Measurements from ENCODE around the gene ATP8A1.

The ATP8A1 gene

DNA sequence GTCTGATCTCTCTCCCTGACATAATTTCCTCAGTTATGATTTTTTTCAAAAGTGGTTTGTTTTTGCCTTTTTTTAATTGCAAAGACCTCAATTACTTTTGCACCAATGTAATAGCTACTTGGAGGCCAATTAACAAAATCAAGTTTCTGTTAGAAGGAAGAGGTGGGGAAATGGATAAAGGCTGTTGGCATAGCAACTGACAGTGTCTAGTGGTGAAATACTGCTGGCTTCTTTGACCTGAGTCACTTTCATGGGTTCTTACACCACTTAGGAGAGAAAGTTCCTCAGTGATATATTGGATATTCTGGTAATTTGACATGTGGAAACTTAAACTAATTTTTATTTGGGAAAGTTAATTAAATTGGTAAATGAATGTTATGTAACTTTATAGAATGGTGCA is 26.5 kb upstream of the ATP8A1 start:
- TF ChIP-seq, protein P1, sequence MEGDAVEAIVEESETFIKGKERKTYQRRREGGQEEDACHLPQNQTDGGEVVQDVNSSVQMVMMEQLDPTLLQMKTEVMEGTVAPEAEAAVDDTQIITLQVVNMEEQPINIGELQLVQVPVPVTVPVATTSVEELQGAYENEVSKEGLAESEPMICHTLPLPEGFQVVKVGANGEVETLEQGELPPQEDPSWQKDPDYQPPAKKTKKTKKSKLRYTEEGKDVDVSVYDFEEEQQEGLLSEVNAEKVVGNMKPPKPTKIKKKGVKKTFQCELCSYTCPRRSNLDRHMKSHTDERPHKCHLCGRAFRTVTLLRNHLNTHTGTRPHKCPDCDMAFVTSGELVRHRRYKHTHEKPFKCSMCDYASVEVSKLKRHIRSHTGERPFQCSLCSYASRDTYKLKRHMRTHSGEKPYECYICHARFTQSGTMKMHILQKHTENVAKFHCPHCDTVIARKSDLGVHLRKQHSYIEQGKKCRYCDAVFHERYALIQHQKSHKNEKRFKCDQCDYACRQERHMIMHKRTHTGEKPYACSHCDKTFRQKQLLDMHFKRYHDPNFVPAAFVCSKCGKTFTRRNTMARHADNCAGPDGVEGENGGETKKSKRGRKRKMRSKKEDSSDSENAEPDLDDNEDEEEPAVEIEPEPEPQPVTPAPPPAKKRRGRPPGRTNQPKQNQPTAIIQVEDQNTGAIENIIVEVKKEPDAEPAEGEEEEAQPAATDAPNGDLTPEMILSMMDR (IDR thresholded peaks at IDR 0.05; ENCODE audit: insufficient read depth, low read length, poor library complexity, severe bottlenecking), result no peak
- Histone ChIP-seq H3K4me3 (replicated peaks; ENCODE audit: low read depth, low read length) (no peak overlapping the region), H3K27me3 (replicated peaks; ENCODE audit: control insufficient read depth, insufficient read depth, low read length) (no peaks in the 10 kb centered on the region), H3K36me3 (ENCODE audit: control insufficient read depth, insufficient read depth, low read length) (no peaks in the 10 kb centered on the region)
- DNase-seq (ENCODE audit: extremely low read depth, insufficient read length), result no peak

DNA sequence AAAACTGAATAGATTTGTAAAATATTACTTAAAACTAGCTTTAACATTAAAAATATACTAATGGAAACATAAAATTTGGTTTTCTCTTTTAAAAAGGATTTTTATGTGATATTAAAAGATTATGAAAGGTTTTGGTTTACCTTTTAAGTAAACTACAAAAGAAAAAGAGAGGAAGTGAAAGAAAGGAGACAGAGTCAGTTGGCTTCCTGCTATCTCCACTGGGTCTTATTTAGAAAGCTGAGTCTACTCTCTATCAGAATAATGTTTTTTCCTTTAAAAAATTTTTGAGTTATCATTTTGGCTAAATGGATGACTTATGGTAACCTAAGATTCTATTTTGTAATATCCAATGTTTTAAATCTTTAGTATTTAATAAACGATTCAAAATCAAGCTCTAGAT is 21.6 kb upstream of the ATP8A1 start:
- TF ChIP-seq, protein P1 (IDR thresholded peaks at IDR 0.05; ENCODE audit: insufficient read depth, low read length, poor library complexity, severe bottlenecking), result no peak
- Histone ChIP-seq H3K4me3 (replicated peaks; ENCODE audit: low read depth, low read length) (no peak overlapping the region), H3K27me3 (replicated peaks; ENCODE audit: control insufficient read depth, insufficient read depth, low read length) (no peaks in the 10 kb centered on the region), H3K36me3 (ENCODE audit: control insufficient read depth, insufficient read depth, low read length) (no peaks in the 10 kb centered on the region)
- no peak for DNase-seq (ENCODE audit: extremely low read depth, insufficient read length)

DNA sequence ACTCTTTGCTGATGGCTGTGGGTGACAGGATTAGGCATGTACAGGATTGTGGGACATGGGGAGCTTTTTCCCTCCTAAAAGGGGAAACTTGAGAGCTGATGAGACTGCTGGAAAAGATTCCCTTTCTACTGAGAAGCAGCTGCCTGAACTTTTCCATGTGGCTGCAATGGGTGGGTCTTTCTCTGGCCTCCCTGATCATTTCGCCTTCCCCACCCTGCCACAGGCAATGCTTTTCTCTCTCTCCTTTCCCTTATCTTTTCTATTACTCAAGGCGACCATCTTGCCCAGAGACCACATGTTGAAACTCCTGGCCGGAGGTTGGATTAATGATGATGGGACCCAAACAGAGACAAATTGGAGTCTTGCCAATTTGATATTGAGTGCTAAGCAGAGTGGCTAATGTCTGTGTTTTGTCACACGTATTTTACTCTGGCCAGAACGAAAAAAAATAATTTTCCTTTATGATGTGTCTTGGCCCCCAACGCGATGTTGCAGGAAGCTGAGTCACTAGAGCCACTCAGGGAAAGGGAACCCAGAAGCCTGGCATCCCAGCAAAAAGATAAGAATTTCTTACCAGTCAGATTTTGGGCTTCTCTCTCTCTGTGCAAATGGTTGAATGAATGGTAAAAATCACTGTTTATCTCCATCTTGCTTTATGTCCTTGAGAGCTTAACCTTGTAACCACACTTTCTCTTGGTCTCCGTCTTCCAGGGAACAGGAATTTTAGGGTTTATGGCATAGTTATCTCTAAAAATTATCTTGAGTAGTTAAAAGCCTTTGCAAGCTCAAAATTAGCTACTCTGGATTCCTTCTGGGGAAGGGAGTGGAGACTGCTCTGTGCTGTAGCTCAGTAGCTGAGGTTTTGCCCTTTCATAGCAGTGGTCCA is 19.4 kb upstream of the ATP8A1 start:
- no peaks in the 10 kb centered on the region for H3K27me3 ChIP-seq (replicated peaks; ENCODE audit: control insufficient read depth, insufficient read depth, low read length)
- no peak overlapping the region for H3K4me3 ChIP-seq (replicated peaks; ENCODE audit: low read depth, low read length)
- DNase-seq (ENCODE audit: extremely low read depth, insufficient read length), result no peak
- TF ChIP-seq, protein P1 (IDR thresholded peaks at IDR 0.05; ENCODE audit: insufficient read depth, low read length, poor library complexity, severe bottlenecking), result no peak
- H3K36me3 ChIP-seq (ENCODE audit: control insufficient read depth, insufficient read depth, low read length), result no peaks in the 10 kb centered on the region

DNA sequence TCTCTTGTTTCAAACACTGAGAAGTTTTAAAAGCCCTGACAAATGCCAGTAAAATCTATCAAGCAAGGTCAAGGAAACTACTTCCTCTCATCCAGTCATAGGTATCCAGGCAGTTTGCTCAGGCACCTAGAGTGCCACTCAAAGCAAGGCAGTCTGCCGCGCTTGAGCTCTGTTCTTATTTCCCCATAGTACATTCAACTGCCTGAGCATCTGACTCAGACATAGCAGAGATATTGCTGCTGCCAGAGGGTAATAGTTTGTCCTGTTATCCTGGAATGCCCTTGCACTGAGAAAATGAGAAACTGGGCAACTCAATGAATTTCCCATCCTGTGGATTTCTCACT is 16.1 kb upstream of the ATP8A1 start:
- Histone ChIP-seq H3K36me3 (ENCODE audit: control insufficient read depth, insufficient read depth, low read length) (no peaks in the 10 kb centered on the region), H3K4me3 (replicated peaks; ENCODE audit: low read depth, low read length) (no peak overlapping the region), H3K27me3 (replicated peaks; ENCODE audit: control insufficient read depth, insufficient read depth, low read length) (no peaks in the 10 kb centered on the region)
- no peak for DNase-seq (ENCODE audit: extremely low read depth, insufficient read length)
- TF ChIP-seq, protein P1 (IDR thresholded peaks at IDR 0.05; ENCODE audit: insufficient read depth, low read length, poor library complexity, severe bottlenecking), result no peak

DNA sequence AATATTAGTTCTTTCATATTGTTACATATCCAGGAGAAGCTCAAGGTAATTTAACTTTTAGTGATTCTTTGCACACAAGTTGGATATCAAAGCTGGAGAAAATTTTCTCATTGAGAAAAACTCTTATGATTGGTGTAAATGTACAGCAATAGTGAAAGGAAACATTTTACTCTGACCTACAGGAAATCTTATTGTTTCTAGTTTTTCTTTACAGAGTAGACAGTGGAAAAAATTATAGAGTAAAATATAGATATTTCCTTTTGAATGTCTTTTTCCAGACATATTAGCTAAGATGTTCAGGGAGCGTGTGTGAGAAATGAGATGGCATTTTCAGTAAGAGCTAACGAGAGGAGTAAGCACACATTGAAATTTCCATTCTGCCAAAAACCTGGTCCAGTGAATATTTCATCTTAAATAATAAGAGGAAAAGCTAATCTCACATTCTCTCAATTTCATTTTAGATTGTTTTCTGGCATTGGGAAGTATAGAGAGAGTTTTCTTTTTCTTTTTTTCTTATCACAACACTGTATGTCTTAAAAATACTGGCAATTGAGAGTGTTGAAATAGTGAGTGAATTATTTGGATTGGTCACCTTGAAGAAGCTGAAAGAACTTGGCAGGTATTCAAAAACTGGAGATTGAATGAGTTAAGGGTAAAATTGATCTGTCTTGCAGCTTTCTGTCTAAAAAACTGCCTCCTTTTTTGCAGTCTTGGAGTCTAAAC is 15.6 kb upstream of the ATP8A1 start:
- Histone ChIP-seq H3K36me3 (ENCODE audit: control insufficient read depth, insufficient read depth, low read length) (no peaks in the 10 kb centered on the region), H3K27me3 (replicated peaks; ENCODE audit: control insufficient read depth, insufficient read depth, low read length) (no peaks in the 10 kb centered on the region), H3K4me3 (replicated peaks; ENCODE audit: low read depth, low read length) (no peak overlapping the region)
- DNase-seq (ENCODE audit: extremely low read depth, insufficient read length), result no peak
- TF ChIP-seq, protein P1 (IDR thresholded peaks at IDR 0.05; ENCODE audit: insufficient read depth, low read length, poor library complexity, severe bottlenecking), result no peak

Data from GM06990 (cell line).